Measurements from ENCODE around the gene LDB3.

LDB3 gene, protein sequence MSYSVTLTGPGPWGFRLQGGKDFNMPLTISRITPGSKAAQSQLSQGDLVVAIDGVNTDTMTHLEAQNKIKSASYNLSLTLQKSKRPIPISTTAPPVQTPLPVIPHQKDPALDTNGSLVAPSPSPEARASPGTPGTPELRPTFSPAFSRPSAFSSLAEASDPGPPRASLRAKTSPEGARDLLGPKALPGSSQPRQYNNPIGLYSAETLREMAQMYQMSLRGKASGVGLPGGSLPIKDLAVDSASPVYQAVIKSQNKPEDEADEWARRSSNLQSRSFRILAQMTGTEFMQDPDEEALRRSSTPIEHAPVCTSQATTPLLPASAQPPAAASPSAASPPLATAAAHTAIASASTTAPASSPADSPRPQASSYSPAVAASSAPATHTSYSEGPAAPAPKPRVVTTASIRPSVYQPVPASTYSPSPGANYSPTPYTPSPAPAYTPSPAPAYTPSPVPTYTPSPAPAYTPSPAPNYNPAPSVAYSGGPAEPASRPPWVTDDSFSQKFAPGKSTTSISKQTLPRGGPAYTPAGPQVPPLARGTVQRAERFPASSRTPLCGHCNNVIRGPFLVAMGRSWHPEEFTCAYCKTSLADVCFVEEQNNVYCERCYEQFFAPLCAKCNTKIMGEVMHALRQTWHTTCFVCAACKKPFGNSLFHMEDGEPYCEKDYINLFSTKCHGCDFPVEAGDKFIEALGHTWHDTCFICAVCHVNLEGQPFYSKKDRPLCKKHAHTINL

DNA sequence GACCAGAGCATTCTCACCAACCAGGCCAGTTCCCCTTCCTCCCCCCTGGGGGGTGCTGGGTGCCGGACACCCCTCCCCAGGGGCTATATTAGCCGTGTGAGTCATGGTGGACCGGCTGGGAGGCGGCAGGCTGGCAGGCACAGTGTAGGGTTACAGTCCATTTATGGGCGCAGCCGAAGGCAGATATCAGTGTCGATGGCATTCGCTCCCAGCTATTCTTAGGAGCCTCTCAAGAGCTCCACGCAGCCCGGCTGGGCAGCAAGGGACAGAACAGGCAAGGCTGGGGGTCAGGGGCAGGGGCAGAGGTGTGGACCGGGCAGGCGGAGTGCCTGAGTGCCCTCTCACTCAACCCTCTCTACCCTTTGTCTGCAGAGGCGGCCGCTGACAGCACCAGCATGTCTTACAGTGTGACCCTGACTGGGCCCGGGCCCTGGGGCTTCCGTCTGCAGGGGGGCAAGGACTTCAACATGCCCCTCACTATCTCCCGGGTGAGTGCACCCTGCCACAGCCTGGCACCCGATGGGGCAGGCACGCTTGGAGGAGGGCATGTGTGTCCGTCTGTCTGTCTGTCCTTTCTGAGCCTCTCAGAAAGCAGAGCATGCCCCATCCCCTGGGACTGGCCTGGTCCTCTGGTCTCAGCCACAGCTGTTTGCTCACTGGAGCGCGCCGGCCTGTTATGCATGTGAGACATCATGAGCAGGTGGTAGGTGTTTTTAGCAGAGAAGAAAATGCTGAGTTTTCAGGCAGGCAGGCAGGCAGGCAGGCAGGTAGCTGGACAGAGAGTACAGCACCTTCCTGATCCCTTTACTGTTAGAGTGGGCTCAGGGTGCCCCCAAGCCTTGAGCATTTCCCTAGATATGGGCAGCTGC is at the start of gene LDB3:
LDB3 (plus strand) TSS at position 215 of the 869 bp plus-strand sequence; CDS start at position 396, 181 bp downstream.
- no peak within 1 kb of the TSS for H3K4me3 ChIP-seq (ENCODE audit: low read length)
- no peak for DNase-seq (ENCODE audit: low read depth)
- TF ChIP-seq CTCF (IDR thresholded peaks at IDR 0.05; ENCODE audit: insufficient read depth, low read depth, low read length, missing control alignments) = no peak

DNA sequence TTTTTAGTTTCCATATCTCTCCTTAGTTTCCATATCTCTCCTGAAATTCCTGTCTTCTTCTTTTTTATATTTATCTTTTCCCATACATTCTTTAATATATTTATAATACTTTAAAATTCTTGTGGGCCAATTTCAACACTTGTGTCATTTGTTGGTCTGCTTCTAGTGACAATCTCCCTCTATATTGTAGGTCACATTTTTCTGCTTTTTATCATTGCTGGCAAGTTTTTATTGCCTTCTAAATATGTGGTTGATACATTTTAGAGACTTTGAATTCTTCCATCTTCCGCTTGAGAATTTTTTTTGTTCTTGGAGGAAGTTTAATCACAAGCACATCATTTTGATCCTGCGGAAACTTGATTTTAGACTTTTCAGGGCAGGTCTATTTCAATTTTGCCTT is 40.0 kb upstream of the LDB3 start:
- TF ChIP-seq CTCF (IDR thresholded peaks at IDR 0.05; ENCODE audit: insufficient read depth, low read depth, low read length, missing control alignments) = no peak
- no peak for DNase-seq (ENCODE audit: low read depth)
- no peak overlapping the region for H3K4me3 ChIP-seq (ENCODE audit: low read length)

- H3K4me3 ChIP-seq (ENCODE audit: low read length) = no peak overlapping the region
- DNase-seq (ENCODE audit: low read depth) = no peak
- no peak for TF ChIP-seq CTCF (IDR thresholded peaks at IDR 0.05; ENCODE audit: insufficient read depth, low read depth, low read length, missing control alignments)
Observed at GRCh38 chr10:86630079-86630478, 38.2 kb upstream of the LDB3 start.

DNA sequence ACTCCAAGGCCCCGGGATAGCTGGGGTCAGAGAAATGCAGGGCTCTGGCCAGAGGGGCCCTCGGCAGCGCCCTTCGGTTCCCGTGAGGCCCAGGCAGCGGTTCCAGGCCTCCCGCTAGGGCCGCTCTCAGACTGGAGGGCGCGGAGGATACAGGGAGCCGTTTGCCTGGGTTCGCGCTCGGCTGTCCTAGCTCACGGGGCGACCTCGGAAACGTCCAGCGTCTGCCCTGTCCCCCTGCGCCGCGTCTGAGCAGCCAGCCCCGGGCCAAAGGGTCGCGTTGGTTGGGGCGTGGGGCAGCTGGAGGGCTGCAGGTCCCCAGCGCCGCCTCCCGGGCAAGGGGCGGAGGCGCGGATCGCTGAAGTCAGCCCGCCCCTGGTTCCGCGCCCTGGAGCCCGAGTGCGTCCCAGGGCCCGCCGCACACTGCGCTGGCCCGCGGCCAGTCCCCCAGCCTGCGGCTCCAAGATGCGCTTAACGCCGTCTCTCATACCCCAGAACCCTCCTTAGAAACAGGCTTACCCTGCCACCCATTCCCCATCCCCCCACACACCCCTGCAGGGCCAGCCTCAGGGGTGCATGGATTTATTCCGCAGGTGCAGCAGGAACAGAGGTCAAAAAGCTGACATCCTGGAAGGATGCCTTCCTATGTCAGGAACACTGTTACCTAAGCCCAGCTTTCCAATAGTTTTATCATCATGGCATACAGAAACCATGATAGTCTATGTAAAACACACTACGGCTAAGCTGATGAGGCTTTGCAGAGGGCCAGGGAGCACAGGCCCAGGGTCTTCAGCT is 36.1 kb upstream of the LDB3 start:
- H3K4me3 ChIP-seq (ENCODE audit: low read length) = peak overlapping the region; percentile 3
- no peak for DNase-seq (ENCODE audit: low read depth)
- no peak for TF ChIP-seq CTCF (IDR thresholded peaks at IDR 0.05; ENCODE audit: insufficient read depth, low read depth, low read length, missing control alignments)

DNA sequence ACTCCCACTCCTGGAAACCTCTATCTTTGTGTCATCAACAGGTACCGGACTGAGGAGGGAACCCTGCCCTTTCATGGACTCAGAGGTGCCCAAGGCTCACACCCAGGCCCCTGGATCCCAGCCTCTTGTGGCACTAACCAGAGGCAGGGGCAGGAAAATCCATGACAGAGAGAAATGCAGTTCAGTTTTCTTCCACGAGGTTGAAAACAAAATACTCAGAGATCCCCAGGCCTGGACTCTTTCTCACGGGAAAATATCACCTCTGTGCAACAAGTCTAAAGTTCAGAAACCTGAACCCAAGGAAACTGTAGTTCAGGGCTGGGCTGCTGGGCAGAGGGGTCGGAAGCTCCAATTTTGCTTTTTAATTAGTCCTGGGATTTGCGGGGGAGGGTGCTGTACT is 35.4 kb upstream of the LDB3 start:
- H3K4me3 ChIP-seq (ENCODE audit: low read length) = no peak overlapping the region

More for the DNA sequence above, 35.4 kb upstream of the LDB3 start:
- no peak for TF ChIP-seq CTCF (IDR thresholded peaks at IDR 0.05; ENCODE audit: insufficient read depth, low read depth, low read length, missing control alignments)
- no peak for DNase-seq (ENCODE audit: low read depth)
